K562 (cell line): ENCODE measurements around the gene RHOB. TPM values are rescaled to one million over a fixed set of nuclear protein-coding genes. Genes with fewer than 3 reads are reported as not detected.
A peak's percentile ranks its signal among the peaks of the same experiment; 100 is the strongest.

Source experiments
- CBX3 ChIP-seq, 2 experiments: IDR thresholded peaks; 1 replicate in 1 of 2; 2 replicates in 1 of 2; pipeline ENCODE4 v1.6.1; 2012; ENCODE audit warnings: inconsistent platforms in 2 of 2, low read length in 2 of 2, borderline replicate concordance in 1 of 2, control low read depth in 1 of 2
- ID3 ChIP-seq, 2 experiments: fragments of 250-450 bp in 1 of 2; fragments of 450-650 bp in 1 of 2; sonication (Bioruptor Pico) in 1 of 2; IDR thresholded peaks; 2 replicates each; pipeline versions ENCODE4 v1.6.1 to v1.8.0; 2016 to 2021; ENCODE audit warnings: mild to moderate bottlenecking in 2 of 2, moderate library complexity in 2 of 2, missing compliant biosample characterization in 1 of 2, missing genetic modification characterization in 1 of 2
- SMAD4 ChIP-seq: fragments of 250-450 bp; sonication (Bioruptor Pico); conservative IDR thresholded peaks from 2 replicates; pipeline ENCODE4 v1.8.0; 2021; ENCODE audit warnings: inconsistent platforms, mild to moderate bottlenecking, moderate library complexity
- TCF7L2 ChIP-seq: fragments of 150-350 bp; IDR thresholded peaks from 2 replicates; pipeline ENCODE4 v1.6.1; 2016; ENCODE audit warnings: low read depth, mild to moderate bottlenecking, low read length, moderate library complexity
- TRIM25 ChIP-seq: fragments of 450-650 bp; IDR thresholded peaks from 2 replicates; pipeline ENCODE4 v1.7.0; 2016; ENCODE audit warnings: borderline replicate concordance
- ZKSCAN1 ChIP-seq: fragments of 150-350 bp; IDR thresholded peaks from 2 replicates; pipeline ENCODE4 v1.6.1; 2016; ENCODE audit warnings: low read depth, low read length
- polyA plus RNA-seq, 8 experiments: library from polyadenylated mRNA; depleted of rRNA in 4 of 8; stranded (reverse) in 5 of 8; unstranded in 3 of 8; fragments of >200 nt; fragmentation: Nextera tagmentation in 2 of 8; fragmentation: Illumina TruSeq in 1 of 8; extraction: Ambion mirVana in 2 of 8; extraction: Trizol in 1 of 8; gene quantifications; 2 replicates each; pipeline versions ENCODE4 v1.2.1 to v1.2.3, GENCODE V29; 2011 to 2014; ENCODE audit warnings: inconsistent platforms in 1 of 8, missing spikeins in 1 of 8
- total RNA-seq, 7 experiments: library from RNA; depleted of rRNA in 6 of 7; stranded (reverse); fragments of >200 nt in 6 of 7; fragmentation: Illumina TruSeq in 2 of 7; extraction: Trizol in 2 of 7; gene quantifications; 2 replicates each; pipeline versions ENCODE4 v1.2.1 to v1.2.3, GENCODE V29; 2011 to 2021; ENCODE audit warnings: low replicate concordance in 1 of 7
- TF ChIP-seq, protein P1 (sequence below): fragments of 200-800 bp; sonication (Bioruptor generic); IDR thresholded peaks from 2 replicates; pipeline ENCODE4 v1.6.1; 2016; ENCODE audit warnings: missing genetic modification characterization, missing compliant biosample characterization
- TF ChIP-seq, protein P2 (sequence below): fragments of 250-450 bp; sonication (Bioruptor Pico); IDR thresholded peaks from 2 replicates; pipeline ENCODE4 v1.8.0; 2021; ENCODE audit warnings: mild to moderate bottlenecking, moderate library complexity
- TF ChIP-seq, protein P3 (sequence below): sonication (generic); formaldehyde crosslinking; IDR thresholded peaks from 2 replicates; pipeline ENCODE4 v1.8.0; 2022; ENCODE audit warnings: mild to moderate bottlenecking, missing genetic modification reagents, borderline replicate concordance

Gene RHOB
- total and polyA plus RNA-seq, 9 of the 15 experiments (the other 6 are each of a cell fraction or from before 2014, with no cell fraction given) = 0.07 to 4.8 (median 1.1) TPM

- TF ChIP-seq ID3 (CRISPR knock-in tag; IDR thresholded peaks at IDR 0.05) (no peak), ID3 (tag; IDR thresholded peaks at IDR 0.05) (0 out of 2 replicates have a peak, but pooled peaks have one; percentile 54), CBX3 (IDR thresholded peaks at IDR 0.05; ENCODE audit: borderline replicate concordance in 1 of 2, low read length in 2 of 2) (no peak), TCF7L2 (no peak), ZKSCAN1 (no peak), TRIM25 (no peak), SMAD4 (CRISPR knock-in tag) (peak; percentile 47)
- TF ChIP-seq, protein P1, sequence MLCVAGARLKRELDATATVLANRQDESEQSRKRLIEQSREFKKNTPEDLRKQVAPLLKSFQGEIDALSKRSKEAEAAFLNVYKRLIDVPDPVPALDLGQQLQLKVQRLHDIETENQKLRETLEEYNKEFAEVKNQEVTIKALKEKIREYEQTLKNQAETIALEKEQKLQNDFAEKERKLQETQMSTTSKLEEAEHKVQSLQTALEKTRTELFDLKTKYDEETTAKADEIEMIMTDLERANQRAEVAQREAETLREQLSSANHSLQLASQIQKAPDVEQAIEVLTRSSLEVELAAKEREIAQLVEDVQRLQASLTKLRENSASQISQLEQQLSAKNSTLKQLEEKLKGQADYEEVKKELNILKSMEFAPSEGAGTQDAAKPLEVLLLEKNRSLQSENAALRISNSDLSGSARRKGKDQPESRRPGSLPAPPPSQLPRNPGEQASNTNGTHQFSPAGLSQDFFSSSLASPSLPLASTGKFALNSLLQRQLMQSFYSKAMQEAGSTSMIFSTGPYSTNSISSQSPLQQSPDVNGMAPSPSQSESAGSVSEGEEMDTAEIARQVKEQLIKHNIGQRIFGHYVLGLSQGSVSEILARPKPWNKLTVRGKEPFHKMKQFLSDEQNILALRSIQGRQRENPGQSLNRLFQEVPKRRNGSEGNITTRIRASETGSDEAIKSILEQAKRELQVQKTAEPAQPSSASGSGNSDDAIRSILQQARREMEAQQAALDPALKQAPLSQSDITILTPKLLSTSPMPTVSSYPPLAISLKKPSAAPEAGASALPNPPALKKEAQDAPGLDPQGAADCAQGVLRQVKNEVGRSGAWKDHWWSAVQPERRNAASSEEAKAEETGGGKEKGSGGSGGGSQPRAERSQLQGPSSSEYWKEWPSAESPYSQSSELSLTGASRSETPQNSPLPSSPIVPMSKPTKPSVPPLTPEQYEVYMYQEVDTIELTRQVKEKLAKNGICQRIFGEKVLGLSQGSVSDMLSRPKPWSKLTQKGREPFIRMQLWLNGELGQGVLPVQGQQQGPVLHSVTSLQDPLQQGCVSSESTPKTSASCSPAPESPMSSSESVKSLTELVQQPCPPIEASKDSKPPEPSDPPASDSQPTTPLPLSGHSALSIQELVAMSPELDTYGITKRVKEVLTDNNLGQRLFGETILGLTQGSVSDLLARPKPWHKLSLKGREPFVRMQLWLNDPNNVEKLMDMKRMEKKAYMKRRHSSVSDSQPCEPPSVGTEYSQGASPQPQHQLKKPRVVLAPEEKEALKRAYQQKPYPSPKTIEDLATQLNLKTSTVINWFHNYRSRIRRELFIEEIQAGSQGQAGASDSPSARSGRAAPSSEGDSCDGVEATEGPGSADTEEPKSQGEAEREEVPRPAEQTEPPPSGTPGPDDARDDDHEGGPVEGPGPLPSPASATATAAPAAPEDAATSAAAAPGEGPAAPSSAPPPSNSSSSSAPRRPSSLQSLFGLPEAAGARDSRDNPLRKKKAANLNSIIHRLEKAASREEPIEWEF (CRISPR knock-in tag) = no peak
- TF ChIP-seq, protein P2, sequence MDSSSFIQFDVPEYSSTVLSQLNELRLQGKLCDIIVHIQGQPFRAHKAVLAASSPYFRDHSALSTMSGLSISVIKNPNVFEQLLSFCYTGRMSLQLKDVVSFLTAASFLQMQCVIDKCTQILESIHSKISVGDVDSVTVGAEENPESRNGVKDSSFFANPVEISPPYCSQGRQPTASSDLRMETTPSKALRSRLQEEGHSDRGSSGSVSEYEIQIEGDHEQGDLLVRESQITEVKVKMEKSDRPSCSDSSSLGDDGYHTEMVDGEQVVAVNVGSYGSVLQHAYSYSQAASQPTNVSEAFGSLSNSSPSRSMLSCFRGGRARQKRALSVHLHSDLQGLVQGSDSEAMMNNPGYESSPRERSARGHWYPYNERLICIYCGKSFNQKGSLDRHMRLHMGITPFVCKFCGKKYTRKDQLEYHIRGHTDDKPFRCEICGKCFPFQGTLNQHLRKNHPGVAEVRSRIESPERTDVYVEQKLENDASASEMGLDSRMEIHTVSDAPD (CRISPR knock-in tag) = no peak
- TF ChIP-seq, protein P3, sequence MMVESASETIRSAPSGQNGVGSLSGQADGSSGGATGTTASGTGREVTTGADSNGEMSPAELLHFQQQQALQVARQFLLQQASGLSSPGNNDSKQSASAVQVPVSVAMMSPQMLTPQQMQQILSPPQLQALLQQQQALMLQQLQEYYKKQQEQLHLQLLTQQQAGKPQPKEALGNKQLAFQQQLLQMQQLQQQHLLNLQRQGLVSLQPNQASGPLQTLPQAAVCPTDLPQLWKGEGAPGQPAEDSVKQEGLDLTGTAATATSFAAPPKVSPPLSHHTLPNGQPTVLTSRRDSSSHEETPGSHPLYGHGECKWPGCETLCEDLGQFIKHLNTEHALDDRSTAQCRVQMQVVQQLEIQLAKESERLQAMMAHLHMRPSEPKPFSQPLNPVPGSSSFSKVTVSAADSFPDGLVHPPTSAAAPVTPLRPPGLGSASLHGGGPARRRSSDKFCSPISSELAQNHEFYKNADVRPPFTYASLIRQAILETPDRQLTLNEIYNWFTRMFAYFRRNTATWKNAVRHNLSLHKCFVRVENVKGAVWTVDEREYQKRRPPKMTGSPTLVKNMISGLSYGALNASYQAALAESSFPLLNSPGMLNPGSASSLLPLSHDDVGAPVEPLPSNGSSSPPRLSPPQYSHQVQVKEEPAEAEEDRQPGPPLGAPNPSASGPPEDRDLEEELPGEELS (CRISPR knock-in tag) = peak; percentile 96
Observed at GRCh38 chr2:20424300-20425290, 22.3 kb upstream of the RHOB start (continued).
